Mononuclear cell (primary cell): Measurements from ENCODE around the gene MLNR. TPM values are rescaled to one million over a fixed set of nuclear protein-coding genes. Genes with fewer than 3 reads are reported as not detected.

Experiments
- H3K27me3 ChIP-seq: 2 replicates; pipeline ENCODE4 v1.6.0; 2011; ENCODE audit warnings: low read length, control low read depth; ENCODE audit not compliant: insufficient read depth
- H3K4me1 ChIP-seq: 2 replicates; pipeline ENCODE4 v1.5.1; 2011; ENCODE audit warnings: mild to moderate bottlenecking, low read length, control low read depth; ENCODE audit not compliant: insufficient read depth
- H3K4me3 ChIP-seq: 2 replicates; pipeline ENCODE4 v1.5.1; 2011; ENCODE audit warnings: mild to moderate bottlenecking, low read length, moderate library complexity
- H3K9me3 ChIP-seq: 2 replicates; pipeline ENCODE4 v1.5.1; 2011; ENCODE audit warnings: low read depth, mild to moderate bottlenecking, control low read depth, low read length
- total RNA-seq: library from RNA; depleted of rRNA; stranded (reverse); fragments of >200 nt; gene quantifications from one replicate; pipeline ENCODE4 v1.2.3, GENCODE V29; 2012

Gene MLNR
- total RNA-seq, 1 donor, result not detected

GRCh38 chr13:49217962-49218492 lies 2.1 kb upstream of the MLNR start:
- H3K4me3 ChIP-seq, result no peak overlapping the region
- H3K4me1 ChIP-seq, result peaks cover 49% of the 10 kb centered on the region
- H3K9me3 ChIP-seq, result no peaks in the 10 kb centered on the region
- H3K27me3 ChIP-seq, result peaks cover 39% of the 10 kb centered on the region

- peaks cover 44% of the 10 kb centered on the region for H3K4me1 ChIP-seq
Measured at GRCh38 chr13:49218493-49219051, 1.6 kb upstream of the MLNR start.

GRCh38 chr13:49219647-49220035 lies 497 bp upstream of the MLNR start:
- peaks cover 34% of the 10 kb centered on the region for H3K4me1 ChIP-seq
- H3K27me3 ChIP-seq, result peaks cover 49% of the 10 kb centered on the region
- peak overlapping the region; percentile 34 for H3K4me3 ChIP-seq
- H3K9me3 ChIP-seq, result no peaks in the 10 kb centered on the region

More at GRCh38 chr13:49218493-49219051, 1.6 kb upstream of the MLNR start:
- Histone ChIP-seq H3K9me3 (no peaks in the 10 kb centered on the region), H3K4me3 (no peak overlapping the region), H3K27me3 (peaks cover 45% of the 10 kb centered on the region)

- Histone ChIP-seq H3K9me3 (no peaks in the 10 kb centered on the region), H3K4me1 (peaks cover 23% of the 10 kb centered on the region), H3K4me3 (peak overlapping the region; percentile 34), H3K27me3 (peaks cover 49% of the 10 kb centered on the region)
Measured at GRCh38 chr13:49220856-49221589, 885 bp downstream of the MLNR start.

GRCh38 chr13:49221590-49221965 lies 1.4 kb downstream of the MLNR start:
- Histone ChIP-seq H3K4me3 (no peak overlapping the region), H3K9me3 (no peaks in the 10 kb centered on the region), H3K4me1 (peaks cover 18% of the 10 kb centered on the region), H3K27me3 (peaks cover 49% of the 10 kb centered on the region)

- Histone ChIP-seq H3K9me3 (no peaks in the 10 kb centered on the region), H3K4me1 (peaks cover 9% of the 10 kb centered on the region), H3K4me3 (no peak overlapping the region), H3K27me3 (peaks cover 28% of the 10 kb centered on the region)
Measured at GRCh38 chr13:49225223-49226042, 5.3 kb downstream of the MLNR start.

- no peaks in the 10 kb centered on the region for H3K9me3 ChIP-seq
- no peaks in the 10 kb centered on the region for H3K4me1 ChIP-seq
- H3K4me3 ChIP-seq, result no peak overlapping the region
- H3K27me3 ChIP-seq, result peaks cover 16% of the 10 kb centered on the region
Measured at GRCh38 chr13:49226613-49227012, 6.5 kb downstream of the MLNR start.

GRCh38 chr13:49234741-49235140 lies 14.6 kb downstream of the MLNR start:
- H3K4me3 ChIP-seq, result no peak overlapping the region
- H3K27me3 ChIP-seq, result no peaks in the 10 kb centered on the region
- H3K9me3 ChIP-seq, result no peaks in the 10 kb centered on the region
- no peaks in the 10 kb centered on the region for H3K4me1 ChIP-seq

- H3K4me3 ChIP-seq, result no peak overlapping the region
- H3K9me3 ChIP-seq, result no peaks in the 10 kb centered on the region
- no peaks in the 10 kb centered on the region for H3K4me1 ChIP-seq
- H3K27me3 ChIP-seq, result no peaks in the 10 kb centered on the region
Measured at GRCh38 chr13:49235856-49236431, 15.8 kb downstream of the MLNR start.

GRCh38 chr13:49238621-49239020 lies 18.5 kb downstream of the MLNR start:
- no peaks in the 10 kb centered on the region for H3K9me3 ChIP-seq
- no peaks in the 10 kb centered on the region for H3K4me1 ChIP-seq
- no peaks in the 10 kb centered on the region for H3K27me3 ChIP-seq
- no peak overlapping the region for H3K4me3 ChIP-seq

GRCh38 chr13:49240017-49240416 lies 19.9 kb downstream of the MLNR start:
- H3K27me3 ChIP-seq, result no peaks in the 10 kb centered on the region
- H3K4me3 ChIP-seq, result no peak overlapping the region
- no peaks in the 10 kb centered on the region for H3K9me3 ChIP-seq
- no peaks in the 10 kb centered on the region for H3K4me1 ChIP-seq

- Histone ChIP-seq H3K9me3 (no peaks in the 10 kb centered on the region), H3K27me3 (no peaks in the 10 kb centered on the region), H3K4me3 (no peak overlapping the region), H3K4me1 (no peaks in the 10 kb centered on the region)
Measured at GRCh38 chr13:49241296-49241695, 21.2 kb downstream of the MLNR start.

- peaks cover 19% of the 10 kb centered on the region for H3K4me1 ChIP-seq
- H3K9me3 ChIP-seq, result no peaks in the 10 kb centered on the region
- H3K27me3 ChIP-seq, result no peaks in the 10 kb centered on the region
- no peak overlapping the region for H3K4me3 ChIP-seq
Measured at GRCh38 chr13:49245101-49245500, 25.0 kb downstream of the MLNR start.

- H3K4me1 ChIP-seq, result peaks cover 28% of the 10 kb centered on the region
- no peaks in the 10 kb centered on the region for H3K9me3 ChIP-seq
- no peaks in the 10 kb centered on the region for H3K27me3 ChIP-seq
- H3K4me3 ChIP-seq, result peak overlapping the region; percentile 99
Measured at GRCh38 chr13:49246850-49247642, 26.9 kb downstream of the MLNR start.
